ENCODE results near the gene LRP1. TPM values are rescaled to one million over a fixed set of nuclear protein-coding genes. Genes with fewer than 3 reads are reported as not detected.

The LRP1 gene
- total RNA-seq, 3 donors from 2014 or later (not counting 1 experiment from before 2014, with no cell fraction given): 6.7 to 13.1 (median 9.5) TPM

GRCh38 chr12:57198329-57198728 lies 70.0 kb downstream of the LRP1 start:
- no peak overlapping the region for H3K27ac ChIP-seq (ENCODE audit: low read length)
- peaks cover 17% of the 10 kb centered on the region for H3K4me1 ChIP-seq (ENCODE audit: control insufficient read depth, insufficient read depth, low read length)
- Mint-ChIP-seq H3K9me3 (no peaks in the 10 kb centered on the region), H3K27ac (no peak overlapping the region), H3K36me3 (no peaks in the 10 kb centered on the region), H3K4me3 (no peak overlapping the region), H3K4me1 (peaks cover 9 to 13% of the 10 kb centered on the region in 2 donors), H3K27me3 (ENCODE audit: low read depth in 2 of 2) (peaks cover 7 to 18% of the 10 kb centered on the region in 2 donors)
- H3K27me3 ChIP-seq (ENCODE audit: control insufficient read depth, insufficient read depth, low read length): no peaks in the 10 kb centered on the region
- no peak overlapping the region for H3K4me3 ChIP-seq (ENCODE audit: low read length)
- no peaks in the 10 kb centered on the region for H3K9me3 ChIP-seq (ENCODE audit: control insufficient read depth, insufficient read depth, low read length)
- DNase-seq (no peak), ATAC-seq (no peak)
- no peaks in the 10 kb centered on the region for H3K36me3 ChIP-seq (ENCODE audit: control insufficient read depth, insufficient read depth, low read length)
- no peak for TF ChIP-seq CTCF (IDR thresholded peaks at IDR 0.05)
- intact Hi-C loops (cut with micrococcal nuclease): no loop called here
- WGBS (ENCODE audit: insufficient coverage): 94% methylated on average over 17 of the region's 17 CpGs

DNA sequence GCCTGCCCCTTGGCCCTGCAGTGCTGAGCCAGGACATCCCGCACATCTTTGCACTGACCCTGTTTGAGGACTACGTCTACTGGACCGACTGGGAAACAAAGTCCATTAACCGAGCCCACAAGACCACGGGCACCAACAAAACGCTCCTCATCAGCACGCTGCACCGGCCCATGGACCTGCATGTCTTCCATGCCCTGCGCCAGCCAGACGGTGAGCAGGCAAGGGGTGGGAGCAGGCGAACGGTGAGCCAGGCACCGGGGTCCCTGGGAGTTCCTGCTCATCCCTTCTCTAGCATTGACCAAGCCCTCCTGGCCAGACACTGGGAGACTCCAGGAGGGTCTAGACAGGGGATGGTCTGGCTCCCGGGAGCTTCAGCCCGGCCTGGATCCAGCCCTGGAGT lies 70.9 kb downstream of the LRP1 start:
- Mint-ChIP-seq H3K4me3 (no peak overlapping the region), H3K36me3 (no peaks in the 10 kb centered on the region), H3K9me3 (no peaks in the 10 kb centered on the region), H3K27ac (no peak overlapping the region), H3K27me3 (ENCODE audit: low read depth in 2 of 2) (peaks cover 7 to 20% of the 10 kb centered on the region in 2 donors), H3K4me1 (peaks cover 9 to 13% of the 10 kb centered on the region in 2 donors)
- no peak overlapping the region for H3K27ac ChIP-seq (ENCODE audit: low read length)
- H3K36me3 ChIP-seq (ENCODE audit: control insufficient read depth, insufficient read depth, low read length): no peaks in the 10 kb centered on the region
- TF ChIP-seq CTCF (IDR thresholded peaks at IDR 0.05): no peak
- intact Hi-C loops (cut with micrococcal nuclease): no loop called here
- no peaks in the 10 kb centered on the region for H3K27me3 ChIP-seq (ENCODE audit: control insufficient read depth, insufficient read depth, low read length)
- ATAC-seq: no peak
- no peak for DNase-seq
- no peaks in the 10 kb centered on the region for H3K9me3 ChIP-seq (ENCODE audit: control insufficient read depth, insufficient read depth, low read length)
- no peak overlapping the region for H3K4me3 ChIP-seq (ENCODE audit: low read length)
- 88% methylated on average over 15 of the region's 15 CpGs for WGBS (ENCODE audit: insufficient coverage)
- H3K4me1 ChIP-seq (ENCODE audit: control insufficient read depth, insufficient read depth, low read length): peaks cover 17% of the 10 kb centered on the region

- intact Hi-C loops (cut with micrococcal nuclease): no loop called here
- DNase-seq (no peak), ATAC-seq (no peak)
- peaks cover 9 to 12% of the 10 kb centered on the region in 2 donors for H3K4me1 Mint-ChIP-seq
- Histone ChIP-seq H3K4me3 (ENCODE audit: low read length) (no peak overlapping the region), H3K27ac (ENCODE audit: low read length) (no peak overlapping the region), H3K27me3 (ENCODE audit: control insufficient read depth, insufficient read depth, low read length) (no peaks in the 10 kb centered on the region), H3K9me3 (ENCODE audit: control insufficient read depth, insufficient read depth, low read length) (no peaks in the 10 kb centered on the region), H3K4me1 (ENCODE audit: control insufficient read depth, insufficient read depth, low read length) (peaks cover 14% of the 10 kb centered on the region), H3K36me3 (ENCODE audit: control insufficient read depth, insufficient read depth, low read length) (no peaks in the 10 kb centered on the region)
- no peak for TF ChIP-seq CTCF (IDR thresholded peaks at IDR 0.05)
- peaks cover under 1 to 18% of the 10 kb centered on the region in 2 donors for H3K27me3 Mint-ChIP-seq (ENCODE audit: low read depth in 2 of 2)
- H3K36me3 Mint-ChIP-seq: no peaks in the 10 kb centered on the region
- WGBS (ENCODE audit: insufficient coverage): 92% methylated on average over 14 of the region's 15 CpGs
- H3K4me3 Mint-ChIP-seq: no peak overlapping the region
- no peaks in the 10 kb centered on the region for H3K9me3 Mint-ChIP-seq
- no peak overlapping the region for H3K27ac Mint-ChIP-seq
These were observed 72.2 kb downstream of the LRP1 start for GRCh38 chr12:57200497-57200896.

DNA sequence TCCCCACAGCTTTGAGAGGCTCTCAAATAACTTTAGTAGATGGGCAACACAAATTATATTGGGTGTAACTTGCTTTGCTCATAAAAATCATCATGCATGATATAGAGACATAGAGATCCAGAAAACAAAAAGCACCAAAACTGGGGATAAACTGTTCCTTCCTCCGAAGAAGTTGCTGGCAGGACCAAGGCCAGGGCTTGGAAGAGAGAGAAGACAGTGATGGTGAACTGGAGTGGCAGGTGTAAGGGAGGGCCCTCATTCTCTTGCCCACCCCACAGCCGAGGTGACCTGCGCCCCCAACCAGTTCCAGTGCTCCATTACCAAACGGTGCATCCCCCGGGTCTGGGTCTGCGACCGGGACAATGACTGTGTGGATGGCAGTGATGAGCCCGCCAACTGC lies 72.9 kb downstream of the LRP1 start:
- Histone ChIP-seq H3K27me3 (ENCODE audit: control insufficient read depth, insufficient read depth, low read length) (no peaks in the 10 kb centered on the region), H3K4me1 (ENCODE audit: control insufficient read depth, insufficient read depth, low read length) (peaks cover 7% of the 10 kb centered on the region), H3K4me3 (ENCODE audit: low read length) (no peak overlapping the region), H3K27ac (ENCODE audit: low read length) (no peak overlapping the region), H3K36me3 (ENCODE audit: control insufficient read depth, insufficient read depth, low read length) (no peaks in the 10 kb centered on the region), H3K9me3 (ENCODE audit: control insufficient read depth, insufficient read depth, low read length) (no peaks in the 10 kb centered on the region)
- DNase-seq (no peak), ATAC-seq (no peak)
- no peak overlapping the region for H3K27ac Mint-ChIP-seq
- peaks cover 4 to 5% of the 10 kb centered on the region in 2 donors for H3K4me1 Mint-ChIP-seq
- intact Hi-C loops (cut with micrococcal nuclease): no loop called here
- no peaks in the 10 kb centered on the region for H3K9me3 Mint-ChIP-seq
- peaks cover 0 to 17% of the 10 kb centered on the region in 2 donors for H3K27me3 Mint-ChIP-seq (ENCODE audit: low read depth in 2 of 2)
- no peak overlapping the region for H3K4me3 Mint-ChIP-seq
- TF ChIP-seq CTCF (IDR thresholded peaks at IDR 0.05): no peak
- WGBS (ENCODE audit: insufficient coverage): 89% methylated on average over 8 of the region's 8 CpGs
- H3K36me3 Mint-ChIP-seq: no peaks in the 10 kb centered on the region
